K562 (cell line): ENCODE results near the gene KIF26B. TPM values are rescaled to one million over a fixed set of nuclear protein-coding genes. Genes with fewer than 3 reads are reported as not detected.

Experiments
- ATAC-seq: fragments of 200-7000 bp; cut with Tn5 transposase; 3 replicates; pipeline ENCODE4 v1.9.1; 2020; ENCODE audit warnings: moderate library complexity
- BruUV-seq: library from RNA; stranded (reverse); fragments of 400-500 nt; replicated peaks from 2 replicates; lab custom pipeline; 2021; lab: Mats Ljungman, UMichigan
- CTCF ChIA-PET: fragments of 300-600 bp; formaldehyde crosslinking; extraction: SDS; loops from one replicate; lab custom pipeline; 2021; ENCODE audit warnings: low intra/inter-chr PET ratio; lab: Yijun Ruan, JAX
- POLR2A ChIA-PET: fragments of 300-600, 350-650 bp; sonication (Branson Sonifier 250); formaldehyde crosslinking; extraction: SDS; loops from one replicate; lab custom pipeline; 2021; ENCODE audit warnings: antibody characterized with exemption, inconsistent platforms; lab: Yijun Ruan, JAX
- DNase-seq, 4 experiments: peaks; one replicate each; pipeline versions ENCODE4 v3.0.0 to v3.0.0-alpha.2; 2011 to 2018; ENCODE audit warnings: low spot score in 3 of 4, mixed read lengths in 3 of 4; ENCODE audit errors: extremely low read depth in 1 of 4
- FAIRE-seq: peaks from 2 replicates; lab custom pipeline; 2011; peaks lifted over from hg19 to GRCh38; lab: Jason Lieb, UNC
- H2AFZ ChIP-seq: 2 replicates; pipeline ENCODE4 v1.6.0; 2011; ENCODE audit warnings: low read depth, low read length, control low read depth, inconsistent platforms
- H3K27ac ChIP-seq: fragments of 200-600 bp; 3 replicates; pipeline ENCODE4 v1.8.0; 2011; ENCODE audit warnings: low read depth, mild to moderate bottlenecking, control low read depth, inconsistent platforms, low read length, moderate library complexity, mixed read lengths; ENCODE audit errors: extremely low read depth
- H3K27me3 ChIP-seq, 2 experiments: fragments of 300-600 bp in 1 of 2; 2 replicates in 1 of 2; 3 replicates in 1 of 2; pipeline versions ENCODE4 v1.6.0 to v1.8.0; 2011; ENCODE audit warnings: inconsistent platforms in 2 of 2, low read length in 2 of 2, mild to moderate bottlenecking in 1 of 2, mixed read lengths in 1 of 2, moderate library complexity in 1 of 2; ENCODE audit not compliant: control insufficient read depth in 2 of 2, insufficient read depth in 2 of 2
- H3K36me3 ChIP-seq: fragments of 300-600 bp; 3 replicates; pipeline ENCODE4 v1.8.0; 2011; ENCODE audit warnings: mild to moderate bottlenecking, low read length, inconsistent platforms; ENCODE audit not compliant: control insufficient read depth, insufficient read depth
- H3K4me1 ChIP-seq, 2 experiments: fragments of 200-600 bp in 1 of 2; replicated peaks in 1 of 2; 2 replicates in 1 of 2; 3 replicates in 1 of 2; pipeline versions ENCODE4 v1.5.1 to v1.8.0; 2011; ENCODE audit warnings: inconsistent platforms in 2 of 2, low read length in 2 of 2, mild to moderate bottlenecking in 1 of 2, mixed read lengths in 1 of 2, moderate library complexity in 1 of 2; ENCODE audit not compliant: control insufficient read depth in 2 of 2, insufficient read depth in 2 of 2
- H3K4me2 ChIP-seq: 2 replicates; pipeline ENCODE4 v1.6.1; 2011; ENCODE audit warnings: low read length, control low read depth, inconsistent platforms, mixed read lengths; ENCODE audit not compliant: insufficient read depth
- H3K4me3 ChIP-seq: fragments of 200-600 bp; sonication (generic), shearing (Covaris generic); 2 replicates; pipeline ENCODE4 v1.5.1; 2016; ENCODE audit warnings: control low read depth, inconsistent platforms
- H3K79me2 ChIP-seq: fragments of 200-600 bp; 3 replicates; pipeline ENCODE4 v1.8.0; 2011; ENCODE audit warnings: low read length, inconsistent platforms; ENCODE audit not compliant: control insufficient read depth, insufficient read depth
- H3K9ac ChIP-seq, 2 experiments: 2 replicates each; pipeline versions ENCODE4 v1.6.0 to v1.6.1; 2011; ENCODE audit warnings: low read depth in 2 of 2, low read length in 2 of 2, control low read depth in 1 of 2, inconsistent platforms in 1 of 2, mild to moderate bottlenecking in 1 of 2, mixed read lengths in 1 of 2; ENCODE audit not compliant: insufficient read depth in 1 of 2
- H3K9me1 ChIP-seq: one replicate; pipeline ENCODE4 v1.6.0; 2011; ENCODE audit warnings: inconsistent platforms, mild to moderate bottlenecking, low read length, moderate library complexity; ENCODE audit not compliant: control insufficient read depth, insufficient read depth
- H3K9me3 ChIP-seq: replicated peaks from 2 replicates; pipeline ENCODE4 v1.5.1; 2011; ENCODE audit warnings: low read depth, low read length, inconsistent platforms; ENCODE audit not compliant: control insufficient read depth, insufficient read depth
- H4K20me1 ChIP-seq: replicated peaks from 2 replicates; pipeline ENCODE4 v1.6.1; 2011; ENCODE audit warnings: low read length, inconsistent platforms, mixed read lengths; ENCODE audit not compliant: control insufficient read depth, insufficient read depth
- NFIX ChIP-seq: fragments of 250-450 bp; sonication (Bioruptor Pico); IDR thresholded peaks from 2 replicates; pipeline ENCODE4 v1.4.0; 2020; ENCODE audit warnings: low read depth, mild to moderate bottlenecking, moderate library complexity
- NR0B1 ChIP-seq: fragments of 450-650 bp; IDR thresholded peaks from one replicate; pipeline ENCODE4 v1.6.1; 2018; ENCODE audit warnings: mild to moderate bottlenecking, moderate library complexity; ENCODE audit not compliant: partially characterized antibody
- TFE3 ChIP-seq: fragments of 450-650 bp; formaldehyde crosslinking; IDR thresholded peaks from 2 replicates; pipeline ENCODE4 v1.4.0; 2020; ENCODE audit warnings: mild to moderate bottlenecking, mixed read lengths
- ZFP91 ChIP-seq: sonication (generic); formaldehyde crosslinking; IDR thresholded peaks from 2 replicates; pipeline ENCODE4 v1.8.0; 2022; ENCODE audit warnings: mild to moderate bottlenecking, missing genetic modification reagents
- ZNF695 ChIP-seq: fragments of 450-650 bp; formaldehyde crosslinking; IDR thresholded peaks from 2 replicates; pipeline ENCODE4 v1.4.0; 2020; ENCODE audit warnings: mild to moderate bottlenecking, moderate library complexity
- WGBS: fragments of 100-300 bp; shearing (Covaris generic); methylation state at CpG from one replicate; pipeline ENCODE4 v1.1.6; 2016; ENCODE audit warnings: low coverage, mixed read lengths; ENCODE audit not compliant: insufficient coverage; ENCODE audit errors: missing lambda C conversion rate; 5-methylcytosine and 5-hydroxymethylcytosine counted together
- in situ Hi-C: fragments of 300-500 bp; cut with MboI; formaldehyde crosslinking; loops from 4 replicates; pipeline ENCODE4 v1.15.0; 2018; ENCODE audit warnings: inconsistent platforms, mixed read lengths
- intact Hi-C: fragments of 100-400 bp; cut with micrococcal nuclease; formaldehyde crosslinking; loops from 2 replicates; pipeline ENCODE4 v1.14.2; 2022
- polyA plus RNA-seq, 8 experiments: library from polyadenylated mRNA; depleted of rRNA in 4 of 8; stranded (reverse) in 5 of 8; unstranded in 3 of 8; fragments of >200 nt; fragmentation: Nextera tagmentation in 2 of 8; fragmentation: Illumina TruSeq in 1 of 8; extraction: Ambion mirVana in 2 of 8; extraction: Trizol in 1 of 8; gene quantifications; 2 replicates each; pipeline versions ENCODE4 v1.2.1 to v1.2.3, GENCODE V29; 2011 to 2014; ENCODE audit warnings: inconsistent platforms in 1 of 8, missing spikeins in 1 of 8
- total RNA-seq, 7 experiments: library from RNA; depleted of rRNA in 6 of 7; stranded (reverse); fragments of >200 nt in 6 of 7; fragmentation: Illumina TruSeq in 2 of 7; extraction: Trizol in 2 of 7; gene quantifications; 2 replicates each; pipeline versions ENCODE4 v1.2.1 to v1.2.3, GENCODE V29; 2011 to 2021; ENCODE audit warnings: low replicate concordance in 1 of 7

KIF26B gene
- total and polyA plus RNA-seq, 9 of the 15 experiments (the other 6 are each of a cell fraction or from before 2014, with no cell fraction given), result 0.02 to 0.08 (median 0.03) TPM; not detected in 6

GRCh38 chr1:245717611-245718010 is 562.8 kb downstream of the KIF26B start (continued):
- TF ChIP-seq NR0B1 (no peak), ZNF695 (CRISPR knock-in tag) (no peak)

- H3K4me1 ChIP-seq, result no peaks in the 10 kb centered on the region
- no peak for TF ChIP-seq ZFP91
- TF ChIP-seq NFIX (CRISPR knock-in tag), result no peak
- peak; percentile 77 for TF ChIP-seq TFE3
- no peak overlapping the region for H3K27ac ChIP-seq
- no peaks in the 10 kb centered on the region for H3K79me2 ChIP-seq
- no peak overlapping the region for H3K4me3 ChIP-seq
- 19% methylated on average over 3 of the region's 3 CpGs for whole genome bisulfite sequencing
- BruUV-seq, result no TSS peak
- no peaks in the 10 kb centered on the region; the same call in 1 of the 2 replicates for H4K20me1 ChIP-seq
- DNase-seq (no peak), ATAC-seq (no peak), FAIRE-seq (no peak)
- in situ Hi-C loops (no loop called here), intact Hi-C loops (no loop called here)
- ChIA-PET CTCF (no interaction called here), POLR2A (no interaction called here)
- H3K4me2 ChIP-seq, result no peak overlapping the region
- no peaks in the 10 kb centered on the region for H3K36me3 ChIP-seq
- peaks cover 2 to 20% of the 10 kb centered on the region in 2 experiments; a peak in 2 of 5 replicates for H3K27me3 ChIP-seq
- no peak overlapping the region for H3K9ac ChIP-seq
- H3K9me1 ChIP-seq, result no peaks in the 10 kb centered on the region
- no peaks in the 10 kb centered on the region for H3K9me3 ChIP-seq
- no peak overlapping the region for H2AFZ ChIP-seq
Observed at GRCh38 chr1:245718123-245718522, 563.3 kb downstream of the KIF26B start.
